Immature natural killer cell (primary cell): ENCODE measurements around the gene DESI2. TPM values are rescaled to one million over a fixed set of nuclear protein-coding genes. Genes with fewer than 3 reads are reported as not detected.

Source experiments
- polyA plus RNA-seq, 3 donors: library from polyadenylated mRNA; unstranded; fragments of 300-500 nt; fragmentation: Illumina TruSeq; gene quantifications; one replicate each; pipeline ENCODE4 v1.2.3, GENCODE V29; 2021

The DESI2 gene
- polyA plus RNA-seq, 3 donors from 2014 or later, result 9.9 to 25.8 (median 20.7) TPM

Other genes starting within 250 kb of the DESI2 start
- gene ADSS2, start 201.2 kb upstream of the DESI2 start, polyA plus RNA-seq, result 10 to 100 TPM; 28.8 to 44.7 (median 30.0) TPM
- under 1 TPM in 2 of 3 donors, not detected in 1; 0.11 to 0.31 TPM for gene CATSPERE, start 191.9 kb upstream of the DESI2 start, polyA plus RNA-seq
- 10 to 100 TPM; 41.5 to 57.4 (median 43.8) TPM for gene COX20, start 182.5 kb downstream of the DESI2 start, polyA plus RNA-seq
- gene HNRNPU, start 211.4 kb downstream of the DESI2 start, polyA plus RNA-seq, result 100 to 1,000 TPM; 110 to 398 (median 137) TPM